ENCODE measurements around the gene LMF1. TPM values are rescaled to one million over a fixed set of nuclear protein-coding genes. Genes with fewer than 3 reads are reported as not detected.

Gene LMF1
- total RNA-seq, 1 experiment from 2014 or later: 13.5 TPM

- Histone ChIP-seq H3K36me3 (ENCODE audit: low read depth, low read length) (no peaks in the 10 kb centered on the region), H3K27me3 (ENCODE audit: low read length) (no peaks in the 10 kb centered on the region), H3K9me3 (ENCODE audit: low read length) (no peaks in the 10 kb centered on the region), H3K4me1 (ENCODE audit: insufficient read depth, low read length) (no peaks in the 10 kb centered on the region), H3K27ac (ENCODE audit: low read length) (no peak overlapping the region), H3K9me2 (replicated peaks; ENCODE audit: low read length) (no peaks in the 10 kb centered on the region), H2AFZ (ENCODE audit: low read length) (no peak overlapping the region), H3K9ac (ENCODE audit: low read length) (no peak overlapping the region), H3K4me3 (ENCODE audit: low read length) (no peak overlapping the region), H3K79me2 (ENCODE audit: low read length) (no peaks in the 10 kb centered on the region), H3K4me2 (ENCODE audit: low read length) (no peak overlapping the region), H3F3A (ENCODE audit: low read length, unreplicated experiment) (no peaks in the 10 kb centered on the region), H4K20me1 (ENCODE audit: low read length) (no peaks in the 10 kb centered on the region)
- ChIA-PET POLR2A (ENCODE audit: unreplicated experiment) (no interaction called here), CTCF (no interaction called here)
- BruUV-seq (replicated peaks): no TSS peak
- ATAC-seq (no peak), DNase-seq (no peak)
- intact Hi-C loops (cut with micrococcal nuclease): no loop called here
- TF ChIP-seq EZH2 (IDR thresholded peaks at IDR 0.05; ENCODE audit: low read length, unreplicated experiment): no peak
- TF ChIP-seq CTCF (conservative IDR thresholded peaks at IDR 0.05; ENCODE audit: low read depth, low read length): no peak
- TF ChIP-seq EZH2phosphoT487 (IDR thresholded peaks at IDR 0.05; ENCODE audit: borderline replicate concordance, low read length): no peak
Observed at GRCh38 chr16:920717-921116, 50.1 kb downstream of the LMF1 start.

GRCh38 chr16:920051-920681 is 50.6 kb downstream of the LMF1 start:
- ATAC-seq (no peak), DNase-seq (no peak)
- TF ChIP-seq EZH2 (IDR thresholded peaks at IDR 0.05; ENCODE audit: low read length, unreplicated experiment) (no peak), EZH2phosphoT487 (IDR thresholded peaks at IDR 0.05; ENCODE audit: borderline replicate concordance, low read length) (no peak), CTCF (conservative IDR thresholded peaks at IDR 0.05; ENCODE audit: low read depth, low read length) (no peak)
- Histone ChIP-seq H3K4me1 (ENCODE audit: insufficient read depth, low read length) (no peaks in the 10 kb centered on the region), H3K4me2 (ENCODE audit: low read length) (no peak overlapping the region), H3K27me3 (ENCODE audit: low read length) (no peaks in the 10 kb centered on the region), H3F3A (ENCODE audit: low read length, unreplicated experiment) (no peaks in the 10 kb centered on the region), H3K27ac (ENCODE audit: low read length) (no peak overlapping the region), H3K4me3 (ENCODE audit: low read length) (no peak overlapping the region), H4K20me1 (ENCODE audit: low read length) (no peaks in the 10 kb centered on the region), H3K9me3 (ENCODE audit: low read length) (no peaks in the 10 kb centered on the region), H3K9me2 (replicated peaks; ENCODE audit: low read length) (no peaks in the 10 kb centered on the region), H3K79me2 (ENCODE audit: low read length) (no peaks in the 10 kb centered on the region), H2AFZ (ENCODE audit: low read length) (no peak overlapping the region), H3K36me3 (ENCODE audit: low read depth, low read length) (no peaks in the 10 kb centered on the region), H3K9ac (ENCODE audit: low read length) (no peak overlapping the region)
- POLR2A ChIA-PET (ENCODE audit: unreplicated experiment): no interaction called here
- intact Hi-C loops (cut with micrococcal nuclease): no loop called here
- no TSS peak for BruUV-seq (replicated peaks)
- CTCF ChIA-PET: no interaction called here

- Histone ChIP-seq H3K79me2 (ENCODE audit: low read length) (no peaks in the 10 kb centered on the region), H3K27me3 (ENCODE audit: low read length) (no peaks in the 10 kb centered on the region), H3K9ac (ENCODE audit: low read length) (no peak overlapping the region), H3K4me1 (ENCODE audit: insufficient read depth, low read length) (no peaks in the 10 kb centered on the region), H3F3A (ENCODE audit: low read length, unreplicated experiment) (no peaks in the 10 kb centered on the region), H3K27ac (ENCODE audit: low read length) (no peak overlapping the region), H3K9me2 (replicated peaks; ENCODE audit: low read length) (no peaks in the 10 kb centered on the region), H3K4me2 (ENCODE audit: low read length) (no peak overlapping the region), H2AFZ (ENCODE audit: low read length) (no peak overlapping the region), H4K20me1 (ENCODE audit: low read length) (no peaks in the 10 kb centered on the region), H3K36me3 (ENCODE audit: low read depth, low read length) (no peaks in the 10 kb centered on the region), H3K9me3 (ENCODE audit: low read length) (no peaks in the 10 kb centered on the region), H3K4me3 (ENCODE audit: low read length) (no peak overlapping the region)
- CTCF ChIA-PET: no interaction called here
- no TSS peak for BruUV-seq (replicated peaks)
- TF ChIP-seq EZH2 (IDR thresholded peaks at IDR 0.05; ENCODE audit: low read length, unreplicated experiment) (no peak), CTCF (conservative IDR thresholded peaks at IDR 0.05; ENCODE audit: low read depth, low read length) (no peak), EZH2phosphoT487 (IDR thresholded peaks at IDR 0.05; ENCODE audit: borderline replicate concordance, low read length) (no peak)
- POLR2A ChIA-PET (ENCODE audit: unreplicated experiment): no interaction called here
- ATAC-seq (no peak), DNase-seq (no peak)
- intact Hi-C loops (cut with micrococcal nuclease): no loop called here
Observed at GRCh38 chr16:919658-920050, 51.1 kb downstream of the LMF1 start.
